Kidney epithelial cell (primary cell): ENCODE data around the gene ZNF335. TPM values are rescaled to one million over a fixed set of nuclear protein-coding genes. Genes with fewer than 3 reads are reported as not detected.

Source experiments
- DNase-seq: peaks from one replicate; pipeline ENCODE4 v3.0.0-alpha.2; 2010; ENCODE audit warnings: low read depth
- H3K27me3 ChIP-seq: 2 replicates; pipeline ENCODE4 v1.6.0; 2011; ENCODE audit warnings: low read length; ENCODE audit not compliant: control insufficient read depth, insufficient read depth
- H3K36me3 ChIP-seq: 2 replicates; pipeline ENCODE4 v1.5.1; 2011; ENCODE audit warnings: low read length; ENCODE audit not compliant: control insufficient read depth, insufficient read depth
- H3K4me3 ChIP-seq: 2 replicates; pipeline ENCODE4 v1.5.1; 2011; ENCODE audit warnings: low read depth, mild to moderate bottlenecking, control low read depth, low read length
- CTCF ChIP-seq: IDR thresholded peaks from 2 replicates; pipeline ENCODE4 v1.5.1; 2011; ENCODE audit warnings: mild to moderate bottlenecking, moderate library complexity, low read length, control low read depth, inconsistent platforms; ENCODE audit not compliant: insufficient read depth, poor library complexity, severe bottlenecking
- total RNA-seq: library from RNA; depleted of rRNA; stranded (reverse); fragments of >200 nt; gene quantifications from 2 replicates; pipeline ENCODE4 v1.2.3, GENCODE V29; 2015

The ZNF335 gene
- total RNA-seq, 1 donor from 2014 or later, result 20.3 TPM

GRCh38 chr20:45965169-45966002 is 6.6 kb downstream of the ZNF335 start:
- H3K36me3 ChIP-seq, result peaks cover 4% of the 10 kb centered on the region
- no peak for TF ChIP-seq CTCF
- no peak overlapping the region for H3K4me3 ChIP-seq
- no peaks in the 10 kb centered on the region for H3K27me3 ChIP-seq
- no peak for DNase-seq

GRCh38 chr20:45964006-45964400 is 8.0 kb downstream of the ZNF335 start:
- Histone ChIP-seq H3K36me3 (peaks cover 4% of the 10 kb centered on the region), H3K4me3 (no peak overlapping the region), H3K27me3 (no peaks in the 10 kb centered on the region)
- no peak for DNase-seq
- TF ChIP-seq CTCF, result no peak

- Histone ChIP-seq H3K27me3 (no peaks in the 10 kb centered on the region), H3K36me3 (peaks cover 5% of the 10 kb centered on the region), H3K4me3 (no peak overlapping the region)
- DNase-seq, result peak; percentile 34
- peak; percentile 9 for TF ChIP-seq CTCF
These were observed 8.7 kb downstream of the ZNF335 start for GRCh38 chr20:45963059-45964005.

- Histone ChIP-seq H3K36me3 (peaks cover 6% of the 10 kb centered on the region), H3K4me3 (no peak overlapping the region), H3K27me3 (no peaks in the 10 kb centered on the region)
- no peak for TF ChIP-seq CTCF
- DNase-seq, result no peak
These were observed 9.8 kb downstream of the ZNF335 start for GRCh38 chr20:45962031-45962755.

GRCh38 chr20:45959956-45960630 is 11.9 kb downstream of the ZNF335 start:
- TF ChIP-seq CTCF, result no peak
- no peaks in the 10 kb centered on the region for H3K27me3 ChIP-seq
- no peak overlapping the region for H3K4me3 ChIP-seq
- peaks cover 4% of the 10 kb centered on the region for H3K36me3 ChIP-seq
- DNase-seq, result no peak
